HG03354 (cell line): Measurements from ENCODE around the gene SMIM22.
A peak's percentile ranks its signal among the peaks of the same experiment; 100 is the strongest.
"Not testable (repeated sequence)": the region's sequence is repeated elsewhere in the genome, so short reads cannot be mapped to it uniquely, and the experiment has no call there.

Source experiments
- ATAC-seq: cut with Tn5 transposase; IDR thresholded peaks from one replicate; pipeline ENCODE4 v1.9.1; 2021; ENCODE audit warnings: mild to moderate bottlenecking; ENCODE audit not compliant: unreplicated experiment, poor library complexity, severe bottlenecking

The SMIM22 gene

GRCh38 chr16:4767872-4768548 lies 27.2 kb upstream of the SMIM22 start:
- ATAC-seq: peak; percentile 2

GRCh38 chr16:4768549-4769305 lies 26.4 kb upstream of the SMIM22 start:
- ATAC-seq: peak; percentile 70

- ATAC-seq: no peak
These were observed 25.9 kb upstream of the SMIM22 start for GRCh38 chr16:4769306-4769638.

GRCh38 chr16:4771646-4772045 lies 23.5 kb upstream of the SMIM22 start:
- ATAC-seq: no peak

GRCh38 chr16:4772351-4772750 lies 22.8 kb upstream of the SMIM22 start:
- ATAC-seq: no peak

- no peak for ATAC-seq
These were observed 20.2 kb upstream of the SMIM22 start for GRCh38 chr16:4775005-4775404.

- ATAC-seq: no peak
These were observed 18.9 kb upstream of the SMIM22 start for GRCh38 chr16:4776141-4776705.

- ATAC-seq: no peak
These were observed 17.7 kb upstream of the SMIM22 start for GRCh38 chr16:4777339-4778049.

GRCh38 chr16:4778050-4778392 lies 17.1 kb upstream of the SMIM22 start:
- ATAC-seq: no peak

- ATAC-seq: no peak
These were observed 14.9 kb upstream of the SMIM22 start for GRCh38 chr16:4780235-4780634.

GRCh38 chr16:4783251-4783950 lies 11.8 kb upstream of the SMIM22 start:
- no peak for ATAC-seq

- no peak for ATAC-seq
These were observed 11.2 kb upstream of the SMIM22 start for GRCh38 chr16:4783951-4784336.

- not testable (repeated sequence) for ATAC-seq
These were observed 10.7 kb upstream of the SMIM22 start for GRCh38 chr16:4784444-4784987.

GRCh38 chr16:4785758-4786433 lies 9.3 kb upstream of the SMIM22 start:
- no peak for ATAC-seq

GRCh38 chr16:4787068-4787467 lies 8.1 kb upstream of the SMIM22 start:
- no peak for ATAC-seq

GRCh38 chr16:4787627-4788482 lies 7.3 kb upstream of the SMIM22 start, which contains the start of gene SEPTIN12:
TSS of gene SEPTIN12 (minus strand) at chr16:4788345. CDS start at chr16:4787645, 700 bp downstream.
- ATAC-seq: no peak

GRCh38 chr16:4788489-4788889 lies 6.7 kb upstream of the SMIM22 start:
- no peak for ATAC-seq

GRCh38 chr16:4788910-4789309 lies 6.3 kb upstream of the SMIM22 start:
- ATAC-seq: no peak
